Stimulated activated CD8-positive, alpha-beta memory T cell treated with anti-CD3 and anti-CD28 coated beads, Interleukin-7, amount 100 ng/mL, for 48 hours (primary cell): ENCODE measurements around the gene CDKL2.
"Not testable (repeated sequence)": the region's sequence is repeated elsewhere in the genome, so short reads cannot be mapped to it uniquely, and the experiment has no call there.

Experiments used
- DNase-seq, 2 donors: peaks; one replicate each; pipeline ENCODE4 v3.0.0-alpha.2; 2020; ENCODE audit warnings: low read depth in 1 of 2; ENCODE audit errors: extremely low read depth in 1 of 2

Gene CDKL2

GRCh38 chr4:75630174-75630936 is at the start of gene CDKL2:
Gene CDKL2, minus strand, starts transcription at chr4:75630528. Its CDS starts 4,540 bp downstream, at chr4:75625988.
- DNase-seq = peak; percentile 74 to 85

- no peak for DNase-seq
Observed at GRCh38 chr4:75678965-75679364, 48.6 kb upstream of the CDKL2 start.

GRCh38 chr4:75678473-75678872 is 48.1 kb upstream of the CDKL2 start:
- DNase-seq = no peak

- DNase-seq = no peak
Observed at GRCh38 chr4:75675004-75675531, 44.7 kb upstream of the CDKL2 start.

- no peak for DNase-seq
Observed at GRCh38 chr4:75673959-75674328, 43.6 kb upstream of the CDKL2 start.

- DNase-seq = peak; percentile 94 to 98
Observed at GRCh38 chr4:75673027-75673958, 43.0 kb upstream of the CDKL2 start, which contains the start of gene G3BP2. Gene G3BP2, minus strand, starts transcription at chr4:75673411. Its CDS starts 11,386 bp downstream, at chr4:75662025.

GRCh38 chr4:75672461-75673026 is 42.2 kb upstream of the CDKL2 start:
- DNase-seq = peak; percentile 58 to 71

GRCh38 chr4:75671802-75672421 is 41.6 kb upstream of the CDKL2 start:
- no peak for DNase-seq

- no peak for DNase-seq
Observed at GRCh38 chr4:75668596-75668995, 38.3 kb upstream of the CDKL2 start.

GRCh38 chr4:75667636-75668035 is 37.3 kb upstream of the CDKL2 start:
- not testable (repeated sequence) for DNase-seq

- DNase-seq = no peak
Observed at GRCh38 chr4:75666299-75666698, 36.0 kb upstream of the CDKL2 start.

GRCh38 chr4:75664604-75665003 is 34.3 kb upstream of the CDKL2 start:
- DNase-seq = not testable (repeated sequence)

- no peak for DNase-seq
Observed at GRCh38 chr4:75662626-75663025, 32.3 kb upstream of the CDKL2 start.

- DNase-seq = no peak
Observed at GRCh38 chr4:75660491-75660890, 30.2 kb upstream of the CDKL2 start.

GRCh38 chr4:75659512-75660031 is 29.2 kb upstream of the CDKL2 start:
- no peak for DNase-seq

- DNase-seq = no peak
Observed at GRCh38 chr4:75658876-75659275, 28.5 kb upstream of the CDKL2 start.

- DNase-seq = no peak
Observed at GRCh38 chr4:75655562-75655961, 25.2 kb upstream of the CDKL2 start.

GRCh38 chr4:75654905-75655304 is 24.6 kb upstream of the CDKL2 start:
- DNase-seq = no peak

GRCh38 chr4:75653845-75654503 is 23.6 kb upstream of the CDKL2 start:
- no peak for DNase-seq

- no peak for DNase-seq
Observed at GRCh38 chr4:75644095-75644494, 13.8 kb upstream of the CDKL2 start.
